Left kidney (tissue), 8 donors: Measurements from ENCODE around the gene MLH1. TPM values are rescaled to one million over a fixed set of nuclear protein-coding genes. Genes with fewer than 3 reads are reported as not detected.
"Not testable (repeated sequence)": the region's sequence is repeated elsewhere in the genome, so short reads cannot be mapped to it uniquely, and the experiment has no call there.

Source experiments
- DNase-seq: peaks from one replicate; pipeline ENCODE4 v3.0.0-alpha.2; 2013
- long read RNA-seq, 8 donors: transcript quantifications; one replicate each; lab custom pipeline, GENCODE V29; 2026
- polyA plus RNA-seq: library from polyadenylated mRNA; unstranded; fragments of 120-200 nt; gene quantifications from one replicate; pipeline ENCODE4 v1.2.1, GENCODE V29; 2013; ENCODE audit not compliant: insufficient read length

The MLH1 gene
- polyA plus RNA-seq, result 60.4 TPM
- long read RNA-seq, donor 1, transcript MLH1-201 (19 exons, 2,752 nt), result major isoform, 5 of 29 reads
- long read RNA-seq, donor 1, partial matches to known transcripts, result 24 of 29 reads
- long read RNA-seq, donor 1, other reads (novel, unspliced or antisense), result 0 of 29 reads
- long read RNA-seq, donor 2, partial matches to known transcripts, result 11 of 13 reads
- long read RNA-seq, donor 2, other reads (novel, unspliced or antisense), result 0 of 13 reads
- long read RNA-seq, donor 3, partial matches to known transcripts, result 5 of 8 reads
- long read RNA-seq, donor 3, other reads (novel, unspliced or antisense), result 0 of 8 reads
- long read RNA-seq, donor 4, partial matches to known transcripts, result 5 of 5 reads
- long read RNA-seq, donor 4, other reads (novel, unspliced or antisense), result 0 of 5 reads
- long read RNA-seq, donor 5, transcript MLH1-201 (19 exons, 2,752 nt), result major isoform, 9 of 69 reads
- long read RNA-seq, donor 5, partial matches to known transcripts, result 55 of 69 reads
- long read RNA-seq, donor 5, other reads (novel, unspliced or antisense), result 5 of 69 reads
- long read RNA-seq, donor 6, partial matches to known transcripts, result 0 of 4 reads
- long read RNA-seq, donor 6, other reads (novel, unspliced or antisense), result 0 of 4 reads
- long read RNA-seq, donor 7, transcript MLH1-201 (19 exons, 2,752 nt), result major isoform, 5 of 6 reads
- long read RNA-seq, donor 7, partial matches to known transcripts, result 0 of 6 reads
- long read RNA-seq, donor 7, other reads (novel, unspliced or antisense), result 0 of 6 reads
- long read RNA-seq, donor 8, partial matches to known transcripts, result 0 of 2 reads
- long read RNA-seq, donor 8, other reads (novel, unspliced or antisense), result 0 of 2 reads

DNA sequence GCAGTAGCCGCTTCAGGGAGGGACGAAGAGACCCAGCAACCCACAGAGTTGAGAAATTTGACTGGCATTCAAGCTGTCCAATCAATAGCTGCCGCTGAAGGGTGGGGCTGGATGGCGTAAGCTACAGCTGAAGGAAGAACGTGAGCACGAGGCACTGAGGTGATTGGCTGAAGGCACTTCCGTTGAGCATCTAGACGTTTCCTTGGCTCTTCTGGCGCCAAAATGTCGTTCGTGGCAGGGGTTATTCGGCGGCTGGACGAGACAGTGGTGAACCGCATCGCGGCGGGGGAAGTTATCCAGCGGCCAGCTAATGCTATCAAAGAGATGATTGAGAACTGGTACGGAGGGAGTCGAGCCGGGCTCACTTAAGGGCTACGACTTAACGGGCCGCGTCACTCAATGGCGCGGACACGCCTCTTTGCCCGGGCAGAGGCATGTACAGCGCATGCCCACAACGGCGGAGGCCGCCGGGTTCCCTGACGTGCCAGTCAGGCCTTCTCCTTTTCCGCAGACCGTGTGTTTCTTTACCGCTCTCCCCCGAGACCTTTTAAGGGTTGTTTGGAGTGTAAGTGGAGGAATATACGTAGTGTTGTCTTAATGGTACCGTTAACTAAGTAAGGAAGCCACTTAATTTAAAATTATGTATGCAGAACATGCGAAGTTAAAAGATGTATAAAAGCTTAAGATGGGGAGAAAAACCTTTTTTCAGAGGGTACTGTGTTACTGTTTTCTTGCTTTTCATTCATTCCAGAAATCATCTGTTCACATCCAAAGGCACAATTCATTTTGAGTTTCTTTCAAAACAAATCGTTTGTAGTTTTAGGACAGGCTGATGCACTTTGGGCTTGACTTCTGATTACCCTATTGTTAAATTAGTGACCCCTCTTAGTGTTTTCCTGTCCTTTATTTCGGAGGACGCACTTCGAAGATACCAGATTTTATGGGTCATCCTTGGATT is at the start of gene MLH1:
Gene MLH1, plus strand, starts transcription at position 193 of the 958 bp plus-strand sequence. Its CDS starts 30 bp downstream, at position 223.
- peak; percentile 100 for DNase-seq

- DNase-seq, result no peak
These were observed 49.7 kb upstream of the MLH1 start for GRCh38 chr3:36943601-36944000.

DNA sequence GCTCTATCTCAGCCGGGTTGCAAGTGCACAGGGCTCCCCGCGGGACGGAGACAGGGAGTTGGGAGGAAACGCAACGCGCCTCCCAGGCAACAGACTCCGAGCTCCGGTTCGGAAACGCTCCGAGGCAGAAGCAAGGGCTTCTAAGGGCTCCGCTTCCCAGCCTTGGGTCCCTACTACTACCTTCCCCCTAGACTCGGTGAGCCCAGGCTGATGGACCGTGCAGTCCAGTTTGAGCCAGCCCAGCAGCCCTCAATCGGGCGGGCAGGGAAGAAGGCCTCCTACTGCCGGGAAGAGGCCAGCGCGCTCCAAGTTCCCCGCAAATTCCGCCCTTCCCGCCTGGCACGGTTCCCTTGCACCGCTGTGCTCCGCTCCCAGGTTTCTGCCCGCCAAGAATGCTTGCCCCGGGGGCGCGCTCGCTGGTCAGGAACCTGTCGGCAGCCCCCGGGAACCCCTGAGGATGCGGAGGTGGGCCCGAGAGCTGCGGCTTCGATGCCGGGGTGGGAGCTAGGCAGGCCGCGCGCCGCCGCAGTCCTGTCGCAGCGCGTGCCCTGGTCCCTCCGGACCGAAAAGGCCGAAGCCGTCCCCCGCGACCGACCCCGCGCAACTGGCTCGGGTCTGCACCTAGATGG is 49.2 kb upstream of the MLH1 start:
- peak; percentile 68 for DNase-seq

GRCh38 chr3:36944641-36945270 is 48.6 kb upstream of the MLH1 start, which contains the start of gene TRANK1:
Gene TRANK1 (minus strand): TSS chr3:36945054. CDS start chr3:36944809, 245 bp downstream.
- peak; percentile 57 for DNase-seq

DNA sequence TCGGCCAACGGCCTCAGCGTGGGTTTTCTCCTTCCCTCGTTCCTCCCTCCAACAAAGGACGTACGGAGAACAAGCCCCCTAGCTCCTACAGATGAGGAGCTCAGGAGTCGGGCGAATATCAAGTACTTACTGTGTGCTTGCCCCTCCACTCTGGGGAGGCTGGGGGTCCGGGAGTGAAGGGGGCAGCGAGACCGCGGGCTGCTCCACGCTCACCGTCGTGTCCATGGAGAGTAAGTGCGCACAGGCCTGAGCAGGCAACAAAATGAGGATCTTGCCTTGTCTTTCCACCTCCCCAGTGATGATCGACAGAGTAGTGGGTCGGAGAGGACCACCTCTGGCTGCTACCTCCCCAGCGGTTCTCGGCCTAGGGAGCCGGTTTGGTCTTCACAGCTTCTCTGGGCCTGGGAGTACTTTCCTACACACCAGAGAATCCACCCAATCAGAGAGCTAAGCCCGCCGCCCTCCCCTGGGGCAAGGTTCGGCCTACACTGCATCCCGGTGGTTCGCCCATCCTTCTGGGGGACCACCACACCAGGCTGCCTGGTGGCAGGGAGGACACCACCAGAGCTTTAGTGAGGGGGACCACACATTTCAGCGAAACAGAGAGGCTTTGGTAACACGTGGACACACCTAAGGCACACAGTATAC is 47.9 kb upstream of the MLH1 start:
- DNase-seq, result no peak

DNA sequence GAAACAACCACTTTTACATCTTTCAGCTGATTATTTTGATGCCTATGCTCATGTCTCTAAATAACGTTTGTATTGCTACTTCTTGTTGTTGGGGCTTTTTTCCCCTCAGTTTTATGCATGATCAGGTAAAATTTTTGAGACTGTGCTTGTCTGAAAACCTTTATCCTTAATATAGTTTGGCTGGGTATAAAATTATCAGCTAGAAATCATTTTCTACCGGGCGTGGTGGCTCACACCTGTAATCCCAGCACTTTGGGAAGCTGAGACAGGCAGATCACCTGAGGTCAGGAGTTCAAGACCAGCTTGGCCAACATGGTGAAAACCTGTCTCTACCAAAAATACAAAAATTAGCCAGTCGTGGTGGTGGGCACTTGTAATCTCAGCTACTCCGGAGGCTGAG is 45.5 kb upstream of the MLH1 start:
- DNase-seq, result not testable (repeated sequence)

DNA sequence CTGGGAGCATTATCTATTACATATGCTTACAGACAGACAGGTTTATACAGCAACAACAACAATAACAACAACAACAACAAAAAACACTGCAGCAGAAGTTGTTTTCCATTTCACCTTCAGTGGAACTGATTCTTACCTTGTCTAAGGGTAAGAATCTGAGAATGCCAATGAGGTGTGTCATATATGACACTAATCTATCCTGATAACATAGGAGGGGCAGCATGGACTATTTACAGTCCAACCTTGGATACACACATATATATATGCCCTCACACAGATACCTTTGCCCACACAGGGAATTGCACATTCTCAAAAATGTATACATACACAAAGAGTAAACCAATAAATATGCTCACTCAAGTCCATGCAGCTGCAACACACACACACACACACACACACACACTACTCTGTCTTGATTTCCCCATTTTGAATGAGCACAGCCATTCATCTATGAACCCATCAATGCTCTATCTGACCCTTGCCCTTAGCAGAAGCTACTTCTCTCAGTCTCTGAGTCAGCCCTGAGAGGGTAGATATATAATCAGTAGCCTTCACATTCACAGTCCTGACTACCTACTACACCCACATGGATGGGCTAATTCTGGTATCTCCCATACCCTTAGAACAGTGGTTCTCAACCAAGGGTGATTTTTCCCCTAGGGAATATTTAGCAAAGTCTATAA is 38.7 kb upstream of the MLH1 start:
- DNase-seq, result no peak

DNA sequence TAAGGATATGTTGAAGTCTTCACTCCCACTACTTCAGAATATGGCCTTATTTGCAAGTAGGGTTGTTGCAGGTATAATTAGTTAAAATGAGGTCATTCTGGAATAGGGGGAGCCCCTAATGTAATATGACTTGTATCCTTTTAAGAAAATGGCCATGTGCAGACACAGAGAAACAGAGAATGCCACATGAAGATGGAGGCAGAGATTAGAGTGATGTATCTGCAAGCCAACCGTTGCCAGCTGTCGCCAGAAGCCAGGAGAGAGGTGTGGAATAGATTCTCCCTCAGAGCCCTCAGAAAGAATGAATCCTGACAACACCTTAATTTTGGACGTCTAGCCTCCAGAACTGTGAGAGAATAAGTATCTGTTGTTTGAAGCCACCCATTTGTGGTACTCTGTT is 37.2 kb upstream of the MLH1 start:
- DNase-seq, result no peak

DNA sequence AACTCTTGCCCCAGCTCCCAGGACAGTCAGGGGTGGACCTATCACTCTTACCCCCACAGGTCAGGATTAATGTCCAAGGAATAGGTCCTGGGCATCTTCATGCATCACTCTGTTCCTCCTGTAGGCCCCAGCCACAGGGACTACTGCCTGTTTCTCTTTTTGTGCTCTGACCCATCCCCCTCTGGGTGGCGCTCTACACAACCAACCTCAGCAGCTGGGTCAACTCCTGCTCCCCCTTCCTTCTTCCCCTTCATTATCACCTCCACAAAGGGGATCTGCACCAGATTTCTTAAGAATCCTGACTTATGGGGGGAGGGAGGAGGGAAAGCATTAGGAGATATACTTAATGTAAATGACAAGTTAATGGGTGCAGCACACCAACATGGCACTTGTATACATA is 36.3 kb upstream of the MLH1 start:
- DNase-seq, result no peak

- DNase-seq, result no peak
These were observed 35.2 kb upstream of the MLH1 start for GRCh38 chr3:36957862-36958686.

DNA sequence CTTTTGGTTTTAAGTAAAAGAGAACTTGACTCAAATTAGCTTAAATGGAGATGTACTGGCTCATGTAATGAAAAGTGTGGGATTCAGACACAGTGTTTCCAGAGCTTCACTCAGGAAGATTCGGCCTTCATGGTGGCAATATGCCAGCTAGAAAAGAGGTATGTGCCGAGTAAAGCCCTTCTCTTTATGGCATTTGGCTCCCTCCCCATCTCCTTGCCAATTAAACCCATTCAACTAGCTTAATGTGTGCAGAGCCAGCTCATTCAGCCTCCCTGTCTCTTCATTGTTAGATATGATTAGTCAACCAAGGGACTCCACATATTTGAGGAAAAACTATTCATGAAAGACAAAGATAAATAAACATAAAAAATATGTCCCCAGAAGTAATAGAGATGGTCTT is 33.5 kb upstream of the MLH1 start:
- no peak for DNase-seq

DNA sequence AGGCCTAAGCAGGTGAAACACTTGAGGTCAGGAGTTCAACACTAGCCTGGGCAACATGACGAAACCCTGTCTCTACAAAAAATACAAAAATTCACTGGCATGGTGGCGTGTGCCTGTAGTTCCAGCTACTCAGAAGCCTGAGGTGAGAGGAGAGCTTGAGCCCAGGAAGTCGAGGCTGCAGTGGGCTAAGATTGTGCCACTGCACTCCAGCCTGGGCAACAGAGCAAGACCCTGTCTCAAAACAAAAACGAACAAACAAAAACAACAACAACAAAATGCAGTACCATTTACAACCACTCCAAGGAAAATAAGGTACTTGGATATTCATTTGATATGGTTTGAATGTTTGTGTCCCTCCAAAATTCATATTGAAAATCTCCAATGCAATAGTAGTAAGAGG is 32.8 kb upstream of the MLH1 start:
- DNase-seq, result no peak

DNA sequence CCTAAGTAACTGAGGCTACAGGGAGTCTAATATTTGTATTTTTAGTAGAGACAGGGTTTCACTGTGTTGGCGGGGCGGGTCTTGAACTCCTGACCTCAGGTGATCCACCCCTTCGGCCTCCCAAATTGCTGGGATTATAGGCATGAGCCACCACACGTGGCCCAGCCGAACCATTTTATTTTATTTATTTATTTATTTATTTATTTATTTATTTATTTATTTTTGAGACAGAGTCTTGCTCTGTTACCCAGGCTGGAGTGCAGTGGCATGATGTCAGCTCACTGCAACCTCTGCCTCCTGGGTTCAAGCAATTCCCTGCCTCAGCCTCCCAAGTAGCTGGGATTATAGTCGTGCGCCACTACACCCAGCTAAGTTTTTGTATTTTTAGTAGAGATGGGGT is 30.3 kb upstream of the MLH1 start:
- DNase-seq, result not testable (repeated sequence)

- DNase-seq, result no peak
These were observed 29.0 kb upstream of the MLH1 start for GRCh38 chr3:36964331-36964730.

DNA sequence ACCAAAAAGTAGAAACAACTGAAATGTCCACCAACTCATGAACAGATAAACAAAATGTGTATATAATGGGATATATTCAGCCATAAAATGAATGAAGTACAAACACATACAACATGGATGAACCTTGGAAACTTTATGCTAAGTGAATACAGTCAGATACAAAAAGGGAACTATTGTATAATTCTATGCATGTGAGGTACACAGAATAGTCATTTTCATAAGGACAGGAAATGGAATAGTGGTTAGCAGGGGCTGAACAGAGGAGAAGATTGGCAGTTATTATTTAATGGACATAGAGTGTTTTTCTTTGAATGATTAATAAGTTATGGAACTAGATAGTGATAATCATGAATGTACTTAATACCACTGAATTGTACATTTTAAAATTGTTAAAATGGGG is 28.5 kb upstream of the MLH1 start:
- no peak for DNase-seq

- DNase-seq, result no peak
These were observed 27.9 kb upstream of the MLH1 start for GRCh38 chr3:36965440-36965839.

DNA sequence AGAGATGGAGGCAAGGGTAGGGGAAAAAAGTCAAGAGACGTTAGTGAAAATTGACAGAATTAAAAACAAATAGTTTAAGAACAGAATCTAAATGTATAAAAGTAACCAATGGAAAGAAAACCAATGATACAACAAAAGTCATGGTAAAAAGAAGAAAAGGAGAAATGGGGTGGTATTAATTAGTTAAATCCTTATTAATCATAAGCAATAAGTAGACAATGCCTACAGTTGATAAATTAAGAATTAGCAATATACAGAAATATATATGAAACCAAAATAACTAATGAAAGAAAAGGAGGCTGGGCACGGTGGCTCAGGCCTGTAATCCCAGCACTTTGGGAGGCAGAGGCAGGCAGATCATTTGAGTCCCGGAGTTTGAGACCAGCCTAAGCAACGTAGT is 24.2 kb upstream of the MLH1 start:
- DNase-seq, result no peak

DNA sequence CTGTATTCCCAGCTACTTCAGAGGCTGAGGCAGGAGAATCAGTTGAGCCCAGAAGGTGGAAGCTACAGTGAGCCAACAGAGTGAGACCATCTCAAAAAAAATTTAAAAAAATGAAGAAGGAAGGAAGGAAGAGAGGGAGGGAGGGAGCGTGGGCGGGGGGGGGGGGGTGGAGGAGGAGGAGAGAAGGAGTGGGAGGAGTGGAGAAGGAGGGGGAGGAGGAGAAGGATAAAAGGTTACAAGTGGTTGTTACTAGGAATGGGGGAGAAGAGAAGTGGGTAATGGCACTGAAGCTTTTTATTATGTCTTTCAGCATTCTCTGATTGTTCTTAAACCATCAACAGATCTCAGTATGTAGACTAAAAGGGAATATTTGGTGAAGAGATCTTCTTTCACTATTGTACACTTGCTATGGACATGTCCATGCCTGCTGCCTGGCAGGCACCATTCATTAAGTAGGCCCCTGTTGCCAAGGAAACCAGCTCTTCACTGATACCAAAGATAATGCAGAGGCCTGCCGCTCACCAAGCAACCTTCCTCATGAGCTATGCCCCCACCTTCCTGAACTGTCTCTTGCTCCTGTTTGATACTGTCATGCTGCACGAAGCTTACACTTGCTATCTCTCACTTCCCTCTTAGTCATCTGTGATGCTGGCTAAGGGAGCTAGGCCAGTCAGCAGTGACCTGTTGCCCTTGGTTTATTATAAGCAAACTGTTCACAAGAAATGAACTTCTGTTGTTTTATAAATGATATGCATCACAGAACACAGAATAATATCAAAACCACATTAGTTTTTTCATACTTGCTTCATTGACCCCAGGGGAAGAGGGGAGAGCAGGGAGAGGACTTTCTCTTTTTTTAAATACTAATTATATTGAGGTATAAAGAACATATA is 23.5 kb upstream of the MLH1 start:
- DNase-seq, result peak; percentile 22
